CD4-positive, alpha-beta T cell (primary cell): ENCODE results near the gene RUBCN. TPM values are rescaled to one million over a fixed set of nuclear protein-coding genes. Genes with fewer than 3 reads are reported as not detected.
"Not testable (repeated sequence)": the region's sequence is repeated elsewhere in the genome, so short reads cannot be mapped to it uniquely, and the experiment has no call there.

ENCODE experiments used
- ATAC-seq: fragments of 200-7000 bp; cut with Tn5 transposase; one replicate; pipeline ENCODE4 v1.10.0; 2022; ENCODE audit warnings: mild to moderate bottlenecking; ENCODE audit not compliant: poor library complexity
- CTCF ChIA-PET: fragments of 350-600 bp; sonication (Branson Sonifier 250); formaldehyde crosslinking; loops from one replicate; lab custom pipeline; 2021; ENCODE audit warnings: antibody characterized with exemption, inconsistent platforms; lab: Charles Lee
- POLR2A ChIA-PET: fragments of 350-600 bp; sonication (Branson Sonifier 250); formaldehyde crosslinking; loops from one replicate; lab custom pipeline; 2021; ENCODE audit warnings: antibody characterized with exemption, inconsistent platforms; lab: Charles Lee
- DNase-seq, 14 experiments: peaks; one replicate each; pipeline ENCODE4 v3.0.0-alpha.2; 2013 to 2020; ENCODE audit warnings: mixed read lengths in 2 of 14
- H3K27ac ChIP-seq, 2 donors: one replicate each; pipeline versions ENCODE4 v1.5.1 to v1.7.0; 2013; ENCODE audit warnings: low read length in 2 of 2, low read depth in 1 of 2, mild to moderate bottlenecking in 1 of 2
- H3K27me3 ChIP-seq, 2 experiments: 1 replicate in 1 of 2; 2 replicates in 1 of 2; pipeline versions ENCODE4 v1.6.1 to v1.7.0; 2013; ENCODE audit warnings: low read length in 2 of 2, control low read depth in 1 of 2, mild to moderate bottlenecking in 1 of 2, moderate library complexity in 1 of 2; ENCODE audit not compliant: insufficient read depth in 2 of 2, control insufficient read depth in 1 of 2
- H3K36me3 ChIP-seq: one replicate; pipeline ENCODE4 v1.6.1; 2013; ENCODE audit warnings: low read length, control low read depth; ENCODE audit not compliant: insufficient read depth
- H3K4me1 ChIP-seq: one replicate; pipeline ENCODE4 v1.6.1; 2013; ENCODE audit warnings: low read length, control low read depth; ENCODE audit not compliant: insufficient read depth
- H3K4me3 ChIP-seq: one replicate; pipeline ENCODE4 v1.5.1; 2013; ENCODE audit warnings: mild to moderate bottlenecking, low read length, moderate library complexity
- H3K9me3 ChIP-seq, 2 experiments: 1 replicate in 1 of 2; 2 replicates in 1 of 2; pipeline versions ENCODE4 v1.6.1 to v1.7.0; 2013; ENCODE audit warnings: low read length in 2 of 2, mild to moderate bottlenecking in 2 of 2, control low read depth in 1 of 2, moderate library complexity in 1 of 2; ENCODE audit not compliant: control insufficient read depth in 1 of 2, insufficient read depth in 1 of 2
- H3K27ac Mint-ChIP-seq: one replicate; pipeline ENCODE4 v1.8.0; 2020; ENCODE audit warnings: mixed read lengths
- H3K27me3 Mint-ChIP-seq: one replicate; pipeline ENCODE4 v1.8.0; 2021; ENCODE audit warnings: mixed read lengths
- H3K36me3 Mint-ChIP-seq: one replicate; pipeline ENCODE4 v1.8.0; 2021; ENCODE audit warnings: low read depth, mixed read lengths
- H3K4me1 Mint-ChIP-seq: one replicate; pipeline ENCODE4 v1.8.0; 2021; ENCODE audit warnings: low read depth, mixed read lengths
- H3K4me3 Mint-ChIP-seq: one replicate; pipeline ENCODE4 v1.8.0; 2020; ENCODE audit warnings: mild to moderate bottlenecking, mixed read lengths
- H3K9me3 Mint-ChIP-seq: one replicate; pipeline ENCODE4 v1.8.0; 2020; ENCODE audit warnings: mixed read lengths
- intact Hi-C, 2 experiments: fragments of 100-400 bp; cut with DNase I in 1 of 2; cut with micrococcal nuclease in 1 of 2; formaldehyde crosslinking; loops; one replicate each; pipeline versions ENCODE4 v1.15.1 to v1.9.0; 2023 to 2025; cut with DNase I, micrococcal nuclease
- total RNA-seq, 174 experiments: library from RNA in 2 of 174; stranded (reverse) in 2 of 174; gene quantifications; one replicate each; pipeline ENCODE4 v1.2.3 and lab custom pipeline; 2021 to 2026

The RUBCN gene
- total RNA-seq, 2 experiments from 2014 or later = 35.3 to 38.9 TPM

GRCh38 chr3:197664414-197665141, 72.1 kb downstream of the RUBCN start:
- H3K27me3 Mint-ChIP-seq = not testable (repeated sequence)

GRCh38 chr3:197663367-197664140, 73.2 kb downstream of the RUBCN start:
- H3K4me1 ChIP-seq, H3K27me3 ChIP-seq, intact Hi-C loops, H3K9me3 ChIP-seq, POLR2A ChIA-PET, H3K36me3 ChIP-seq, H3K27ac ChIP-seq, CTCF ChIA-PET, H3K27ac Mint-ChIP-seq, ATAC-seq, H3K9me3 Mint-ChIP-seq, H3K4me3 ChIP-seq, H3K27me3 Mint-ChIP-seq, H3K36me3 Mint-ChIP-seq, H3K4me1 Mint-ChIP-seq, H3K4me3 Mint-ChIP-seq: not testable (repeated sequence)
- peak in 1 of 14 experiments; percentile 8 for DNase-seq

More at GRCh38 chr3:197664414-197665141, 72.1 kb downstream of the RUBCN start:
- H3K4me1 ChIP-seq, H3K4me1 Mint-ChIP-seq, H3K36me3 ChIP-seq, H3K9me3 Mint-ChIP-seq, H3K27ac Mint-ChIP-seq, CTCF ChIA-PET, H3K9me3 ChIP-seq, POLR2A ChIA-PET, H3K27me3 ChIP-seq, H3K27ac ChIP-seq, H3K36me3 Mint-ChIP-seq: not testable (repeated sequence)
- H3K4me3 Mint-ChIP-seq = peak overlapping the region; percentile 34
- ATAC-seq (peak; percentile 76), DNase-seq (peak in 9 of 14 experiments; percentile 6 to 67 (median 28))
- H3K4me3 ChIP-seq = peak overlapping the region; percentile 45
- intact Hi-C loops = loop anchor here in 1 of 2 experiments (5.0 kb wide), 1 partner anchor 67 kb away; no protein-coding TSS in a partner anchor

GRCh38 chr3:197662352-197662751, 74.4 kb downstream of the RUBCN start:
- H3K27ac ChIP-seq, H3K27ac Mint-ChIP-seq, H3K4me3 ChIP-seq, H3K27me3 Mint-ChIP-seq, H3K4me1 Mint-ChIP-seq, H3K4me3 Mint-ChIP-seq, CTCF ChIA-PET, ATAC-seq, H3K36me3 Mint-ChIP-seq, POLR2A ChIA-PET, H3K27me3 ChIP-seq, intact Hi-C loops, H3K4me1 ChIP-seq, H3K9me3 ChIP-seq, H3K36me3 ChIP-seq, H3K9me3 Mint-ChIP-seq: not testable (repeated sequence)
- peak in 1 of 14 experiments; percentile 11 for DNase-seq

- H3K27me3 ChIP-seq, H3K36me3 Mint-ChIP-seq, H3K9me3 ChIP-seq, H3K4me3 ChIP-seq, H3K27ac Mint-ChIP-seq, H3K27ac ChIP-seq, H3K4me1 Mint-ChIP-seq, H3K9me3 Mint-ChIP-seq, DNase-seq, POLR2A ChIA-PET, H3K27me3 Mint-ChIP-seq, ATAC-seq, H3K4me3 Mint-ChIP-seq, intact Hi-C loops, CTCF ChIA-PET, H3K36me3 ChIP-seq, H3K4me1 ChIP-seq: not testable (repeated sequence)
Observed at GRCh38 chr3:197661874-197662273, 74.8 kb downstream of the RUBCN start.

- H3K9me3 Mint-ChIP-seq, H3K27ac Mint-ChIP-seq, H3K36me3 ChIP-seq, H3K36me3 Mint-ChIP-seq, H3K4me1 Mint-ChIP-seq, ATAC-seq, H3K27me3 ChIP-seq, intact Hi-C loops, H3K4me3 Mint-ChIP-seq, DNase-seq, H3K4me1 ChIP-seq, H3K4me3 ChIP-seq, H3K27ac ChIP-seq, POLR2A ChIA-PET, H3K9me3 ChIP-seq, H3K27me3 Mint-ChIP-seq, CTCF ChIA-PET: not testable (repeated sequence)
Observed at GRCh38 chr3:197661234-197661834, 75.4 kb downstream of the RUBCN start.

GRCh38 chr3:197659701-197660100, 77.0 kb downstream of the RUBCN start:
- H3K36me3 ChIP-seq, ATAC-seq, H3K27me3 Mint-ChIP-seq, H3K27me3 ChIP-seq, intact Hi-C loops, H3K27ac Mint-ChIP-seq, H3K9me3 Mint-ChIP-seq, H3K9me3 ChIP-seq, DNase-seq, H3K36me3 Mint-ChIP-seq, CTCF ChIA-PET, H3K4me1 Mint-ChIP-seq, H3K4me3 Mint-ChIP-seq, H3K4me1 ChIP-seq, POLR2A ChIA-PET, H3K27ac ChIP-seq, H3K4me3 ChIP-seq: not testable (repeated sequence)
